GM18511 (cell line): ENCODE results near the gene TPO.

Experiments
- ATAC-seq: cut with Tn5 transposase; IDR thresholded peaks from one replicate; pipeline ENCODE4 v1.9.1; 2021; ENCODE audit warnings: mild to moderate bottlenecking, moderate library complexity; ENCODE audit not compliant: unreplicated experiment

TPO gene

DNA sequence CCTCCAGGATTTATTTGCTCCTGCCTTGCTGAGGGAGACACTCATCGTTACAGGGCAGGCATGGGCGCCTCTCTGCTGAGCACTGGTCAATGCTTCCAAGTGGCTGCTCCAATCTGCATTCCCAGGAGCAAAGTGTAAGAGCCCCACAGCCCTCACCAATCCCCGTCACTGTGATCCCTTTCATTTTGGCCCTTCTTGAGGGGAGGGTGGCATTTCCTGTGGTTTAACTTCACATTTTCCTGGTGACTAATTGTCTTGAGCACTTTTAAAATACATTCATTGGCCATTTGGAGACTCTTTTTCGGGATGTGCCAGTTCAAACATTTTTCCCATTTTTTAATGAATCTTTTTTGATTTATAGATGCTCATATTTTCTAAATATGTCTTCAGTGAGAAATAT lies 33.0 kb downstream of the TPO start:
- no peak for ATAC-seq

- no peak for ATAC-seq
These were observed 34.7 kb downstream of the TPO start for GRCh38 chr2:1448009-1448408.

DNA sequence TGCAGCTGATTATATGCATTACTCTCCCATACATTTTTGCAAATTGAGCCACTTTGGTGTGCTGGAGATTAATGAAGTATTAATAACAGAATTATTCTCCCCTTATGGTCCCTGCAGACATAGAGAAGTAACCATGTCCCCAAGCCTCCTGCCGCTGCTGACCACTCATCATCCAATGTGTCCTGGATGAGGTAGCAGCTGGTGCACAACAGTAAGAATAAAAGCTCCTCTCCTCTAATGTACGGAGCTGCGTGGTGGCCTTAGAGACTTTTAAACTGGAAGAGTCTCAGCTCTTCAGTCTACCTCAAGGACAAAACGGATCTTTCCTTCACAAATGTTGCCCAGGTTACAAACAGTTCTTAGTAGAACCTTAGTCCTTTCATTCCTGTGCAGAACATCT lies 37.7 kb downstream of the TPO start:
- no peak for ATAC-seq

DNA sequence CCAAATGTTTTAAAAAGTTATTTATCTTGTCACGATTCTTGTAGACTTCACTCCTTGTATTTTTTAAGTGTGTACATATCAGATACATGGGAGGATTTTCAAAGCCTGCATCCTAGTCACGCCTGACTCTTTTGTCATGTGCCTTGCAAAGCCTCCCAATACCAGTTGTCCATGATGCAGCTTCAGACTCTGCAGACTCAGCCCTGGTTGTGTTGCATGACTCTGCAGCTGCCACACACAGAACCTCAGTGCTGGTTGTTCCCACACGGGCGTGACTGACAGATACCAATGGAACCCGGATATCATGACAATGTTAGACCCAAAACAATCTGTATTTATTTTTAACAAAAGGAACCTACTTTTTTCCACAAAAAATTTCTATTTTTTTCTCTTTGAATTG lies 38.2 kb downstream of the TPO start:
- no peak for ATAC-seq

DNA sequence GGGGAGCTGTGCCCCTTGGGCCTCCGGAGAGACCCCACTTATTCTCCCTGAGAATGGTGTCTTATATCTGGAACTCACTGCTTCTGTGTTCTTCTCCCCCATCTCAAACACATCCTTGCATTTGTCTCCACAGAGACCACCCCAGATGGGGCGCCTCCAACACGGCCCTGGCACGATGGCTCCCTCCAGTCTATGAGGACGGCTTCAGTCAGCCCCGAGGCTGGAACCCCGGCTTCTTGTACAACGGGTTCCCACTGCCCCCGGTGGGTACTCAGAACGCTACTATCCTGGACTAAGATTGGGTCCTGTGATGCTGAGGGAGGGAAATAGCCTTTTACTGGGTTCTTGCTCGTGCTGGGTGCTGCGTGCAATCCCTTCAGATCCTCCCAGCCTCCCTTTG lies 40.3 kb downstream of the TPO start:
- ATAC-seq, result no peak

- no peak for ATAC-seq
These were observed 41.1 kb downstream of the TPO start for GRCh38 chr2:1454346-1454745.

DNA sequence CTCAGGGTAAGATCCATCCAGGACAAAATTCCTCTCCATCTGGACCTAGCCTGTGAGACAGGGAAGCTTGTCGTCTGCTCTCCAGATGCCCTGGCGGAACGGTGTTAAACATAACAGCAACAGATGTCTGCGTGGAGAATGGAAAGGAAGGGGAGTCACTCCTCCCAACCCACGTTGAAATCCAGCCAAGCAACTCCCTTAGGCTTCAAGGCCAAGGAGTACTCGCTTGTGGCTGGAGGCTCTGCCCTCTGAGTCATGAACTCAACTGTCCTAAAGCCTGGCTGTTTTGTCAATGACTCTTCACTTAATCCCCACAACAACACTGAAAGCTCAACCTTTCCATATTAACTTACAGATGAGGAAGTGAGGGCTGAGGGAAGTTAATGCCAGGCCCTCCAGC lies 42.2 kb downstream of the TPO start:
- no peak for ATAC-seq

DNA sequence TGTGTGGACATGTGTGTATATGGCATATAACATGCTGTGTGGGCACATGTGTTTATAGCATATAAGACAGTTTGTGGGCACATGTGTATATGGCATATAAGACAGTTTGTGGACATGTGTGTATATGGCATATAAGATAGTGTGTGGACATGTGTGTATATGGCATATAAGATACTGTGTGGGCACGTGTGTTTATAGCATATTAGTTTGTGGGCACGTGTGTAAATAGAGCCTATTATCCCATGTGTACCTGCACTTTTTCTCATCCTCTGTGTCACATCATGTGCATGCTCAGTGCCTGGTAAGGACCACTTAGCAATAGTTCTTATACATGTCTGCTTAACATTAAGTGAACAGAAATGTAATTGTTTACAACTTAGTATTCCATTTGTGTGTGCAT lies 45.2 kb downstream of the TPO start:
- ATAC-seq, result no peak

- no peak for ATAC-seq
These were observed 46.5 kb downstream of the TPO start for GRCh38 chr2:1459727-1460126.

DNA sequence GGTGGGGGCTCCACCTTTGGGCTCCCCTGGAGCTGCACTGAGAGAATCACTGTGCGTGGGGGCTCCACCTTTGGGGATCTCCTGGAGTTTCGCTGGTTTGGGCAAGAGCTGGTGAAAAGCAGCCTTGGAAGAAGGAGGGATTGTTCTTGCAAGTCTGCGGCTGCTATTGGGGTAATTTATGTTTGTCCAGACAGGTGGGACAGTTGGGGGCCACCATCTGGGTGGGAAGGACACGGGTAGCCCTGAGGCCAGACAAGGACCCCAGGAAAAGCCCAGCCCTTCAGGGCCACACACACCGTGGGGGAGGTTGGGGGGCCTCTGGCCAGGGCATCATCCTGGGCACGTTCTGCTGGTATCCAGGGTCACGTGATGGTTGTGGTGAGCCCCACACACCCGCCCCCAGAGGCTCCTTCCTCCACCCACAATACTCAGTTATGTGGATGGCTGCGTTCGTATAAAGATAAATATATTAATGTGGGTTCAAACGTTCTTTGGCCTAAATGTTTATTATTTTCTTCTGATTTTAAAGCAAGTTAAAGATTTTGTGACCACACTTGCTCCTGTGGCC lies 47.7 kb downstream of the TPO start:
- ATAC-seq, result no peak

DNA sequence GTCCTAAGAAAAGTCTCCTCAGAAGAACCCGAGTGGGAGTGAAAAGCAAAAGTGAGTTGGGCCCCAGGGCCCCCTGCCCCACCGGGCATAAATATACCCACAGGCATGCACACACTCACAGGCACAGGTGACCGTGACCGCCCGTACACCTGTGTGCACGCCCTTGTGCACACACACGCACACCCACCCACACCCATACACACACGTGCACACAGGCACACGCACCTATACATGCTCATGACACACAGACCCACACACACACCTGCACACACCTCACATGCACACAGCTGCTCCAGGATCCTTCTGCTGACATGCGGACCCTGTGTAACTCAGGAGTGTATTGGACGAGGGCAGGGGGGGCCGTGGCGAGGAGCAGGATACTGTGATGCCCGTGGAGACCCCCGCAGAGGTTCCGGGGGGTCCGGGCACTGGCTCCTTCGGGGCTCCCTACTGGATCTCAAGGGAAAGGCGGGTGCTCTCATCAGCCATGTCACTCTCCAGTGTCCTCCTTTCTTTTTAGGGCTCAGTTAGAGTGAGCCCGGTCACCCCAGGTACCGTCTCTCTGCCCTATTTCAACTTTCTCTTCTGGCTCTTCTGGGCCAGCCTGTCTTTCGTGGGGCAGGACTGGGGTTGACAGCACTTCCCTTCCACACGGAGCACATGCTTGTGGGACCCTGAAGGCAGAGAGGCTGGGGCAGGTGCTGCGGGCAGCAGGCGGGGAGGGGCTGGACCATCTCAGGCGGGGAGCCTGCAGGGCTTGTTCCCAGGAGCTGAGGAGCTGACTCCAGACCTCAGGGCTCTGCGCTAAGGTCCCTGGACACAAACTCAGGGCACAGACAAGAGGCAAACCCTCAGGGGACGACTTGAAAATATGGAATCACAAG lies 48.5 kb downstream of the TPO start:
- ATAC-seq, result no peak

DNA sequence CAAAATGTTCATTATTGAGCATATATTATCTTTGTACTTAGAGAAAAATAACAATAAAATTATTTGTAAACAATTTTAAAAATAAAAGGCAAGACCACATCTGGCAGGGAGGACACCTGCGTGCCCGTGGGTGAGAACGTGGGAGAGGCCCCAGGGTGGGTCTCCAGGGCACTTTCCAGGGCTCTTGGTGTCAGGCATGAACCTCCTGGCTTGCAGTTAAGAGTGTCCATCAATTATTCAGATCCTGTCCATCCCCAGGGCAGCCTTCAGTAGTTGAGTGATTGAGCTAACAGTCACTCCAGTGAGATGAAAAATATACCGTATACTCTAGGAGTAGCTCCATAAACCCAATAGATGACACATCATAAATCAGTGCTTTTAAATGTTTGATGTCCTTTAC lies 49.7 kb downstream of the TPO start:
- ATAC-seq, result no peak

- no peak for ATAC-seq
These were observed 59.1 kb downstream of the TPO start for GRCh38 chr2:1472350-1472749.

DNA sequence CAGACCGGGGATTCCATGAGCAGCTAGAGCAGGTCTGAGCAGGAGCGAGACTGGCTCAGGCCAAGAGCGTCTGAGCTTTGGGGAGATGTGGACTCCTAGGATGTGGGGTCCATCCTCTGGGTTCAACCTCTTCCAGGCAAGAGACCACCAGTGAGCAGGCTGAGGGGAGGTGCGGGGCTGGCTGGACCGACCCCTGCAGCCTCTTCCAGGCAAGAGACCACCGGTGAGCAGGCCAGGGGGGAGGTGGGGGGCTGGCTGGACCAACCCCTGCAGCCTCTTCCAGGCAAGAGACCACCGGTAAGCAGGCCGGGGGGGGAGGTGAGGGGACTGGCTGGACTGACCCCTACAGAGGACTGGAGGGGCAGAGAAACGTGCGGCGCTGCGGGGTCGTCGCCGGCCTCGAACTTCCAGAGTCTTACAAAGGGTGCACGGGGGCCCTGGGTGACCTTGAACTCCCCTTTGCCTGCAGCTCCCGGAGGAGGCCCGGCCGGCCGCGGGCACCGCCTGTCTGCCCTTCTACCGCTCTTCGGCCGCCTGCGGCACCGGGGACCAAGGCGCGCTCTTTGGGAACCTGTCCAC lies 63.4 kb downstream of the TPO start:
- no peak for ATAC-seq

- no peak for ATAC-seq
These were observed 64.2 kb downstream of the TPO start for GRCh38 chr2:1477196-1478040.

DNA sequence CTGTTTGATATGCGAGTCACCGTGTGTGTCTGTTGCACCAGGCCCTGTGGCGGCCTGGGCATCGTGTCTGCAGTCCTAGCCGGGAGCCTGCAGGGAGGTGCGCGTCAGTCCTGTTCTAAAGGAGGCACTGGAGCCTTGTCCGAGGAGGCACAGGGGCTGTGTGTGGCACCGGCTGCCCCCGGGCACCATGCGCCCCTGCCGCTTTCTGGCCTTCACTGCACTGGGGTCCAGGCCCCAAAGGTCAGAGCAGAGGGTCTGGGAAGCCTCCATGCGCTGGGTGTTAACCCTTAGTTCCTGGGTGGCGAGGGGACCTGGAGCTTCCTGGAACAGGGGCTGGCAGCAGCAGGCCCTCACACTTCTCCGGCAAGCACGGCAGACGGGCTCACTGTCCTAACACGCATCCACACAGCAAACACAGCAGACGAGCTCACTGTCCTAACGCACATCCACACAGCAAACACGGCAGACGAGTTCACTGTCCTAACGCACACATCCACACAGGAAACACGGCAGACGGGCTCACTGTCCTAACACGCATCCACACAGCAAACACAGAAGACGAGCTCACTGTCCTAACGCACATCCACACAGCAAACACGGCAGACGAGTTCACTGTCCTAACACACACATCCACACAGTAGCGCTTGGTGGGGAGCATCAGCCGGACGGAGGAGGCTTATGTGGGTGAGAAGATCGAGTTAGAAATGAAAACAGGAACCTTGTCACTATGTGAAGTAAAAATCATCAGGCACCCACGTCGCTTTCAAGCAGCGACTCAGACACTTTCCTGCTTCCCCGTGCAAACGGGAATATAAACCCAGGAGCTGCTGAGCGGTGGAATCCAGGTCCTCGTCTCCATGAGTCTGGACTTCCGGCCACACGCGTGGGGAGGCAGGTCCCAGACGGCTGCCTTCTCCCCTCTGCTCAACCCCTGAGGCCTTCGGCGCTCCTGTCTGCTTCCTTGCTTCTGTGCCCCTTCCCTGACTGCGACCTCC lies 65.3 kb downstream of the TPO start:
- no peak for ATAC-seq

GRCh38 chr2:1479346-1479745 lies 66.1 kb downstream of the TPO start:
- no peak for ATAC-seq

GRCh38 chr2:1480671-1481076 lies 67.4 kb downstream of the TPO start:
- ATAC-seq, result no peak

DNA sequence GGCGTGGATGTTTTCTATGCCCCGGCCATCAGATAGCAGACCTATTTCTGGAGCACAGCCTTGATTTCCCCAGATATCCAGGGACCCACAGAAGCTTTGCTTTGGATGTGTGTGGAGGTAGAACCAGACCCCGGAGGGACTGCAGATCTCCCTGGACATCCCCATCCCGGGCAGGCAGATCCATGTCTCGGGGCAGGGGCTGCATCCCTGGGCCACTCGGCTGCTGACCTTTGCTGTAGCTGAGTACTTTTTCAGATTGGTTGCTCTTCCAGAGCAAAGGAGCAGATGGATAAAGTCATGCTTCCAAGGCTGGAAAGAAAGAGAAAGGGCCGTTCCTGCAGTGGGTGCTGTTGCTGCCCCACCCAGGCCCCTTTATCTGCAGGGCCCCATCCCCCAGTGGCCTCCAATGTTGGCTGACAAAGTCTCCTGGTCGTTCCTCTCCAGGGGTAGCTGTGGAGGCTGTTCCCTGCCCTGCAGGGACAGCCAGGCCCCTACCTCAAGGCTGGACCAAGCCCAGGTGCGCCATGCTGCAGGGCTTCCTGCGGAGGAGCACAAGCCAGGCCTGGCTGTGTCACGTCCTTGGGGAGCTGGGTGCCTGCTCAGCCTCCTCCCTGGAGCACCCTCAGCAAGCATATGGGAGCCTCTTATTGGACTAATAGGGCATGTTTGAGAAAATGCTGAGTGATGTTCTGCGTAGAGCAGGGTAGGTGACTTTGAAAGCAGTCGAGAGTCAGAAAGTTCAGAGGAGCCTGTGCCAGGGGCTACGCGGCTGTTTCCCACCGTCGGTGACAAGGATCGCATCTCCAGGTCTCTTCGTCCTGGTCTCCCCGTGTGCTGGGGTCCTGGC lies 68.4 kb downstream of the TPO start:
- ATAC-seq, result no peak
